HG03342 (cell line): Measurements from ENCODE around the gene CMPK2.
"Not testable (repeated sequence)": the region's sequence is repeated elsewhere in the genome, so short reads cannot be mapped to it uniquely, and the experiment has no call there.

Source experiments
- ATAC-seq: cut with Tn5 transposase; IDR thresholded peaks from one replicate; pipeline ENCODE4 v1.9.1; 2021; ENCODE audit warnings: mild to moderate bottlenecking, moderate library complexity; ENCODE audit not compliant: unreplicated experiment

CMPK2 gene

GRCh38 chr2:6865346-6866274 is at the start of gene CMPK2:
TSS of gene CMPK2 (minus strand) at chr2:6865907. CDS start at chr2:6865696, 211 bp downstream.
- ATAC-seq, result peak; percentile 80

- no peak for ATAC-seq
Observed at GRCh38 chr2:6915399-6915798, 49.7 kb upstream of the CMPK2 start.

- no peak for ATAC-seq
Observed at GRCh38 chr2:6914828-6915227, 49.1 kb upstream of the CMPK2 start.

- no peak for ATAC-seq
Observed at GRCh38 chr2:6913415-6914157, 47.9 kb upstream of the CMPK2 start.

GRCh38 chr2:6911721-6912120 is 46.0 kb upstream of the CMPK2 start:
- no peak for ATAC-seq

- ATAC-seq, result peak; percentile 99
Observed at GRCh38 chr2:6909431-6910385, 44.0 kb upstream of the CMPK2 start.

- ATAC-seq, result no peak
Observed at GRCh38 chr2:6908291-6908690, 42.6 kb upstream of the CMPK2 start.

- no peak for ATAC-seq
Observed at GRCh38 chr2:6906165-6906741, 40.5 kb upstream of the CMPK2 start.

- no peak for ATAC-seq
Observed at GRCh38 chr2:6905668-6906067, 40.0 kb upstream of the CMPK2 start.

- not testable (repeated sequence) for ATAC-seq
Observed at GRCh38 chr2:6902581-6902980, 36.9 kb upstream of the CMPK2 start.

GRCh38 chr2:6896930-6897759 is 31.4 kb upstream of the CMPK2 start:
- ATAC-seq, result peak; percentile 51

GRCh38 chr2:6893876-6894482 is 28.3 kb upstream of the CMPK2 start:
- ATAC-seq, result no peak

- ATAC-seq, result no peak
Observed at GRCh38 chr2:6888724-6889123, 23.0 kb upstream of the CMPK2 start.

GRCh38 chr2:6887751-6888192 is 22.1 kb upstream of the CMPK2 start:
- no peak for ATAC-seq

GRCh38 chr2:6885968-6886367 is 20.3 kb upstream of the CMPK2 start:
- ATAC-seq, result no peak

- ATAC-seq, result no peak
Observed at GRCh38 chr2:6885551-6885950, 19.8 kb upstream of the CMPK2 start.

- no peak for ATAC-seq
Observed at GRCh38 chr2:6883448-6884122, 17.9 kb upstream of the CMPK2 start.

GRCh38 chr2:6881516-6881915 is 15.8 kb upstream of the CMPK2 start:
- ATAC-seq, result no peak

- no peak for ATAC-seq
Observed at GRCh38 chr2:6881046-6881445, 15.3 kb upstream of the CMPK2 start.
